HepG2 (cell line): Measurements from ENCODE around the gene CLNS1A. TPM values are rescaled to one million over a fixed set of nuclear protein-coding genes. Genes with fewer than 3 reads are reported as not detected.

Experiments used
- ATF7 ChIP-seq, 2 experiments: fragments of 450-650 bp in 1 of 2; sonication (generic) in 1 of 2; formaldehyde crosslinking in 1 of 2; IDR thresholded peaks; 2 replicates each; pipeline versions ENCODE4 v1.4.0 to v1.6.1; 2016 to 2020; ENCODE audit warnings: antibody characterized with exemption in 1 of 2, mild to moderate bottlenecking in 1 of 2, missing genetic modification reagents in 1 of 2
- EZH2 ChIP-seq: conservative IDR thresholded peaks from 2 replicates; pipeline ENCODE4 v1.6.1; 2012; ENCODE audit warnings: mild to moderate bottlenecking, low read depth, low read length, moderate library complexity
- FOXC1 ChIP-seq: sonication (generic); formaldehyde crosslinking; IDR thresholded peaks from 2 replicates; pipeline ENCODE4 v1.8.0; 2022; ENCODE audit warnings: mild to moderate bottlenecking, missing genetic modification reagents, borderline replicate concordance
- HOXA3 ChIP-seq: sonication (generic); formaldehyde crosslinking; IDR thresholded peaks from 2 replicates; pipeline ENCODE4 v1.5.0; 2020; ENCODE audit warnings: missing genetic modification reagents
- ZBED4 ChIP-seq: sonication (generic); formaldehyde crosslinking; IDR thresholded peaks from 2 replicates; pipeline ENCODE4 v1.4.0; 2020; ENCODE audit warnings: missing genetic modification reagents, borderline replicate concordance
- ZFP82 ChIP-seq: sonication (generic); formaldehyde crosslinking; IDR thresholded peaks from 2 replicates; pipeline ENCODE4 v1.5.1; 2020; ENCODE audit warnings: mild to moderate bottlenecking, missing genetic modification reagents, borderline replicate concordance
- ZNF235 ChIP-seq: sonication (generic); formaldehyde crosslinking; IDR thresholded peaks from 2 replicates; pipeline ENCODE4 v1.8.1; 2023; ENCODE audit warnings: mild to moderate bottlenecking, missing genetic modification reagents, borderline replicate concordance
- ZNF264 ChIP-seq: sonication (generic); formaldehyde crosslinking; IDR thresholded peaks from 2 replicates; pipeline ENCODE4 v1.4.0; 2020; ENCODE audit warnings: missing genetic modification reagents
- ZNF30 ChIP-seq: sonication (generic); formaldehyde crosslinking; IDR thresholded peaks from 2 replicates; pipeline ENCODE4 v1.5.0; 2020; ENCODE audit warnings: mild to moderate bottlenecking, missing genetic modification reagents
- ZNF317 ChIP-seq: sonication (generic); formaldehyde crosslinking; IDR thresholded peaks from 2 replicates; pipeline ENCODE4 v1.5.0; 2020; ENCODE audit warnings: mild to moderate bottlenecking, missing genetic modification reagents
- ZNF484 ChIP-seq: sonication (generic); formaldehyde crosslinking; IDR thresholded peaks from 2 replicates; pipeline ENCODE4 v1.5.1; 2020; ENCODE audit warnings: mild to moderate bottlenecking, low read depth, missing genetic modification reagents, borderline replicate concordance
- ZNF790 ChIP-seq: sonication (generic); formaldehyde crosslinking; IDR thresholded peaks from 2 replicates; pipeline ENCODE4 v1.8.0; 2022; ENCODE audit warnings: missing genetic modification reagents, mild to moderate bottlenecking, borderline replicate concordance
- polyA plus RNA-seq, 8 experiments: library from polyadenylated mRNA; depleted of rRNA in 3 of 8; stranded (reverse) in 7 of 8; unstranded in 1 of 8; fragments of >200 nt; fragmentation: Illumina TruSeq in 4 of 8; extraction: Trizol in 4 of 8; gene quantifications; 2 replicates each; pipeline versions ENCODE4 v1.2.1 to v1.2.3, GENCODE V29; 2011 to 2016; ENCODE audit warnings: low read depth in 4 of 8, missing spikeins in 1 of 8, mixed read lengths in 1 of 8; ENCODE audit not compliant: insufficient read depth in 1 of 8
- total RNA-seq, 5 experiments: library from RNA; depleted of rRNA; stranded (reverse); fragments of >200 nt; fragmentation: Illumina TruSeq; extraction: Trizol; gene quantifications; 2 replicates each; pipeline ENCODE4 v1.2.3, GENCODE V29; 2016; ENCODE audit warnings: low read depth in 1 of 5
- TF ChIP-seq, protein P1 (sequence below): sonication (generic); formaldehyde crosslinking; IDR thresholded peaks from 2 replicates; pipeline ENCODE4 v1.4.0; 2020; ENCODE audit warnings: missing genetic modification reagents, mild to moderate bottlenecking, borderline replicate concordance
- TF ChIP-seq, protein P2 (sequence below): sonication (generic); formaldehyde crosslinking; IDR thresholded peaks from 2 replicates; pipeline ENCODE4 v1.5.1; 2020; ENCODE audit warnings: missing genetic modification reagents, mild to moderate bottlenecking, borderline replicate concordance

CLNS1A gene
- total and polyA plus RNA-seq, 2 of the 13 experiments (the other 11 are each of a cell fraction or from before 2014, with no cell fraction given) = 158 to 219 TPM

- peak; percentile 86; the same call in 1 of the 2 replicates for TF ChIP-seq ZFP82
- peak; percentile 74; the same call in 1 of the 2 replicates for TF ChIP-seq FOXC1
- TF ChIP-seq ZNF264 (CRISPR knock-in tag) = no peak; the same call in 1 of the 2 replicates
- no peak for TF ChIP-seq EZH2
- TF ChIP-seq ZNF790 = peak; percentile 82; the same call in 1 of the 2 replicates
- peak; percentile 79; the same call in 1 of the 2 replicates for TF ChIP-seq ZNF317 (CRISPR knock-in tag)
- TF ChIP-seq, protein P1, sequence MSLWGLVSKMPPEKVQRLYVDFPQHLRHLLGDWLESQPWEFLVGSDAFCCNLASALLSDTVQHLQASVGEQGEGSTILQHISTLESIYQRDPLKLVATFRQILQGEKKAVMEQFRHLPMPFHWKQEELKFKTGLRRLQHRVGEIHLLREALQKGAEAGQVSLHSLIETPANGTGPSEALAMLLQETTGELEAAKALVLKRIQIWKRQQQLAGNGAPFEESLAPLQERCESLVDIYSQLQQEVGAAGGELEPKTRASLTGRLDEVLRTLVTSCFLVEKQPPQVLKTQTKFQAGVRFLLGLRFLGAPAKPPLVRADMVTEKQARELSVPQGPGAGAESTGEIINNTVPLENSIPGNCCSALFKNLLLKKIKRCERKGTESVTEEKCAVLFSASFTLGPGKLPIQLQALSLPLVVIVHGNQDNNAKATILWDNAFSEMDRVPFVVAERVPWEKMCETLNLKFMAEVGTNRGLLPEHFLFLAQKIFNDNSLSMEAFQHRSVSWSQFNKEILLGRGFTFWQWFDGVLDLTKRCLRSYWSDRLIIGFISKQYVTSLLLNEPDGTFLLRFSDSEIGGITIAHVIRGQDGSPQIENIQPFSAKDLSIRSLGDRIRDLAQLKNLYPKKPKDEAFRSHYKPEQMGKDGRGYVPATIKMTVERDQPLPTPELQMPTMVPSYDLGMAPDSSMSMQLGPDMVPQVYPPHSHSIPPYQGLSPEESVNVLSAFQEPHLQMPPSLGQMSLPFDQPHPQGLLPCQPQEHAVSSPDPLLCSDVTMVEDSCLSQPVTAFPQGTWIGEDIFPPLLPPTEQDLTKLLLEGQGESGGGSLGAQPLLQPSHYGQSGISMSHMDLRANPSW (CRISPR knock-in tag) = 0 out of 2 replicates have a peak, but pooled peaks have one; percentile 43
- no peak for TF ChIP-seq ATF7 (IDR thresholded peaks at IDR 0.05)
- 0 out of 2 replicates have a peak, but pooled peaks have one; percentile 24 for TF ChIP-seq ATF7 (CRISPR knock-in tag; IDR thresholded peaks at IDR 0.05)
- TF ChIP-seq ZNF30 = no peak
- peak; percentile 90; the same call in 1 of the 2 replicates for TF ChIP-seq ZBED4 (CRISPR knock-in tag)
- TF ChIP-seq, protein P2, sequence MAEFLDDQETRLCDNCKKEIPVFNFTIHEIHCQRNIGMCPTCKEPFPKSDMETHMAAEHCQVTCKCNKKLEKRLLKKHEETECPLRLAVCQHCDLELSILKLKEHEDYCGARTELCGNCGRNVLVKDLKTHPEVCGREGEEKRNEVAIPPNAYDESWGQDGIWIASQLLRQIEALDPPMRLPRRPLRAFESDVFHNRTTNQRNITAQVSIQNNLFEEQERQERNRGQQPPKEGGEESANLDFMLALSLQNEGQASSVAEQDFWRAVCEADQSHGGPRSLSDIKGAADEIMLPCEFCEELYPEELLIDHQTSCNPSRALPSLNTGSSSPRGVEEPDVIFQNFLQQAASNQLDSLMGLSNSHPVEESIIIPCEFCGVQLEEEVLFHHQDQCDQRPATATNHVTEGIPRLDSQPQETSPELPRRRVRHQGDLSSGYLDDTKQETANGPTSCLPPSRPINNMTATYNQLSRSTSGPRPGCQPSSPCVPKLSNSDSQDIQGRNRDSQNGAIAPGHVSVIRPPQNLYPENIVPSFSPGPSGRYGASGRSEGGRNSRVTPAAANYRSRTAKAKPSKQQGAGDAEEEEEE (CRISPR knock-in tag) = peak; percentile 39; the same call in 1 of the 2 replicates
- peak; percentile 70 for TF ChIP-seq HOXA3 (CRISPR knock-in tag)
- TF ChIP-seq ZNF484 (CRISPR knock-in tag) = no peak
- TF ChIP-seq ZNF235 (CRISPR knock-in tag) = peak; percentile 95; the same call in 1 of the 2 replicates
These were observed 47.9 kb downstream of the CLNS1A start, which contains the start of gene AQP11 (continued) for GRCh38 chr11:77589521-77590193.
